Mesothelial cell of epicardium (in vitro differentiated cells): ENCODE data around the gene ANAPC4. TPM values are rescaled to one million over a fixed set of nuclear protein-coding genes. Genes with fewer than 3 reads are reported as not detected.

Source experiments
- DNase-seq, 2 experiments: peaks; one replicate each; pipeline ENCODE4 v3.0.0; 2021; ENCODE audit warnings: low spot score in 2 of 2; ENCODE audit not compliant: unreplicated experiment in 2 of 2
- H3K27ac Mint-ChIP-seq: 2 replicates; pipeline ENCODE4 v1.8.0; 2021; ENCODE audit warnings: mixed read lengths
- H3K27me3 Mint-ChIP-seq: 2 replicates; pipeline ENCODE4 v1.8.0; 2021; ENCODE audit warnings: low read depth, mixed read lengths
- H3K36me3 Mint-ChIP-seq: 2 replicates; pipeline ENCODE4 v1.8.0; 2021; ENCODE audit warnings: mixed read lengths
- H3K4me1 Mint-ChIP-seq: 2 replicates; pipeline ENCODE4 v1.8.0; 2021; ENCODE audit warnings: mixed read lengths
- H3K4me3 Mint-ChIP-seq: 2 replicates; pipeline ENCODE4 v1.8.0; 2021; ENCODE audit warnings: mild to moderate bottlenecking, moderate library complexity, mixed read lengths
- H3K9me3 Mint-ChIP-seq: 2 replicates; pipeline ENCODE4 v1.8.0; 2021; ENCODE audit warnings: mixed read lengths
- CTCF ChIP-seq: fragments of 200-600 bp; sonication (generic); IDR thresholded peaks from one replicate; pipeline ENCODE4 v1.5.0; 2021; ENCODE audit warnings: antibody characterized with exemption; ENCODE audit not compliant: unreplicated experiment
- total RNA-seq: library from RNA; stranded (reverse); gene quantifications from 3 replicates; pipeline ENCODE4 v1.2.1, GENCODE V29; 2021

The ANAPC4 gene
- total RNA-seq, 1 donor from 2014 or later: 35.6 TPM

- Mint-ChIP-seq H3K27ac (no peak overlapping the region), H3K36me3 (peaks cover 13% of the 10 kb centered on the region), H3K27me3 (no peaks in the 10 kb centered on the region), H3K4me3 (no peak overlapping the region), H3K4me1 (peaks cover 13% of the 10 kb centered on the region), H3K9me3 (no peaks in the 10 kb centered on the region)
- no peak for DNase-seq
- TF ChIP-seq CTCF: no peak
These were observed 2.5 kb downstream of the ANAPC4 start for GRCh38 chr4:25379591-25379990.

DNA sequence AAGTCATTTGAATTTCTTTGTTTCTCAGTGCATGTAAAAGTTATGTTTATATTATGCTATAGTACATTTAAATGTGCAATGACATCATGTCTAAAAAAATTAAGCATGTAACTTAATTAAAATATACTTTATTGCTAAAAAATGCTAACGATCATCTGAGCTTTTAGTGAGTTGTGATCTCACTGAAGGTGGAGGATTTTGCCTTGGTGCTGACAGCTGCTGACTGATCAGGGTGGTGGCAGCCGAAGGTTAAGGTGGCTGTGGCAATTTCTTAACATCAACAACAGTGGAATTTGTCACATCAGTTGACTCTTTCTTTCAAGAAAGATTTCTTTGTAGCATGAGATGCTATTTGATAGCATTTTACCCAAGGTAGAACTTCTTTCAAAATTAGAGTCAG is 6.6 kb downstream of the ANAPC4 start:
- H3K9me3 Mint-ChIP-seq: no peaks in the 10 kb centered on the region
- H3K4me3 Mint-ChIP-seq: no peak overlapping the region
- DNase-seq: no peak
- no peak overlapping the region for H3K27ac Mint-ChIP-seq
- H3K27me3 Mint-ChIP-seq: no peaks in the 10 kb centered on the region
- H3K4me1 Mint-ChIP-seq: no peaks in the 10 kb centered on the region
- peaks cover 25% of the 10 kb centered on the region for H3K36me3 Mint-ChIP-seq
- no peak for TF ChIP-seq CTCF

- no peak for DNase-seq
- Mint-ChIP-seq H3K36me3 (peaks cover 34% of the 10 kb centered on the region), H3K27me3 (no peaks in the 10 kb centered on the region), H3K9me3 (no peaks in the 10 kb centered on the region), H3K4me3 (no peak overlapping the region), H3K27ac (no peak overlapping the region), H3K4me1 (no peaks in the 10 kb centered on the region)
- TF ChIP-seq CTCF: no peak
These were observed 9.9 kb downstream of the ANAPC4 start for GRCh38 chr4:25386926-25387325.

DNA sequence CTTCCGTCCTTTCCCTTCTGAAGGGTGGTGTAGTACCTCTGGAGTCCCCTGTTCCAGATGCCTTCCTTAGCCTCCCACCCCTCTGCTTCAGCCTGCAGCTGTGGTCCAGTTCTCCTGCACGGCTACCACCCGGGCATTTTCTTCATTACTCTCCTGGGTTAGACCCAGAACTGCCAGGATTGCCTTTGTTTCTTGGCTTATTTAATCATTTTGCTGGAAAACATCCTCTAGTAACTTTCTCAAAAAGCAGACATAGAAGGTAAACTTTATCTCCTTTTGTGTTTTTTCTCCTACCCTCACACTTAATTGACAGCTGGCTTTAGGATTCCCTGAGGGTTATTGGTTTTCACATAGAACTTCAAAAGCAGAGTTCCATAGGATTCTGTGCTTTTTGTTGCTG is 20.2 kb downstream of the ANAPC4 start:
- no peak overlapping the region for H3K4me3 Mint-ChIP-seq
- H3K9me3 Mint-ChIP-seq: peaks cover 16% of the 10 kb centered on the region
- DNase-seq: no peak
- H3K27me3 Mint-ChIP-seq: no peaks in the 10 kb centered on the region
- no peak for TF ChIP-seq CTCF
- H3K36me3 Mint-ChIP-seq: peaks cover 66% of the 10 kb centered on the region
- no peak overlapping the region for H3K27ac Mint-ChIP-seq
- H3K4me1 Mint-ChIP-seq: no peaks in the 10 kb centered on the region

- TF ChIP-seq CTCF: no peak
- no peak overlapping the region for H3K27ac Mint-ChIP-seq
- no peaks in the 10 kb centered on the region for H3K4me1 Mint-ChIP-seq
- H3K4me3 Mint-ChIP-seq: no peak overlapping the region
- no peak for DNase-seq
- H3K27me3 Mint-ChIP-seq: no peaks in the 10 kb centered on the region
- peaks cover 16% of the 10 kb centered on the region for H3K9me3 Mint-ChIP-seq
- peaks cover 69% of the 10 kb centered on the region for H3K36me3 Mint-ChIP-seq
These were observed 22.4 kb downstream of the ANAPC4 start for GRCh38 chr4:25399510-25399909.

DNA sequence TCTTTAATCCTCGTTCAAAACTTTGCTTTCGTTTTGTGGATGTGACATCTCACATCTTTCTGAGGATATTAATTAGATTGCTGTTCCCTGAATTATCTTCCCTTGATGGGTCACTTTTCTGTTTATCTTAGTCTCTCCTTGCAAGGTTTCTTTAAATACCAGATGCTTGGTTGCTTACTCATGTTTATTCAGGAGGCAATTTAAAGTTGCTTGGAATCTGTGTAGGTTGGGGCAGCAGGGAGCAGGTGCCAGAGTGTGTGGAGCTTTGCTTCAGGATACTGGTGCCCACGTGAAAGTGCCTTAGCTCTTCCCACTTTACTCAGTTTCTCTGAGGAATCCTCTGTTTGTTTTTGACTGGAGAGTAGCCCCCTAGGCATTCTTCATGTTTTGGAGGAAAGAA is 24.0 kb downstream of the ANAPC4 start:
- Mint-ChIP-seq H3K9me3 (peaks cover 11% of the 10 kb centered on the region), H3K4me1 (no peaks in the 10 kb centered on the region), H3K4me3 (no peak overlapping the region), H3K36me3 (peaks cover 64% of the 10 kb centered on the region), H3K27ac (no peak overlapping the region), H3K27me3 (no peaks in the 10 kb centered on the region)
- TF ChIP-seq CTCF: no peak
- DNase-seq: no peak
